Pulmonary artery endothelial cell (primary cell): Measurements from ENCODE around the gene PTPRR. TPM values are rescaled to one million over a fixed set of nuclear protein-coding genes. Genes with fewer than 3 reads are reported as not detected.
"Not testable (repeated sequence)": the region's sequence is repeated elsewhere in the genome, so short reads cannot be mapped to it uniquely, and the experiment has no call there.

Source experiments
- DNase-seq: peaks from one replicate; pipeline ENCODE4 v3.0.0-alpha.2; 2011; ENCODE audit warnings: low read depth, low spot score
- total RNA-seq: library from RNA; depleted of rRNA; stranded (reverse); fragments of >200 nt; gene quantifications from 2 replicates; pipeline ENCODE4 v1.2.3, GENCODE V29; 2014

The PTPRR gene
- total RNA-seq, 1 donor from 2014 or later = 0.66 TPM

GRCh38 chr12:70749931-70750330 lies 170.6 kb downstream of the PTPRR start:
- DNase-seq = no peak

- no peak for DNase-seq
Observed at GRCh38 chr12:70748809-70749208, 171.7 kb downstream of the PTPRR start.

- DNase-seq = no peak
Observed at GRCh38 chr12:70747445-70748260, 172.9 kb downstream of the PTPRR start.

- no peak for DNase-seq
Observed at GRCh38 chr12:70745048-70745447, 175.5 kb downstream of the PTPRR start.

DNA sequence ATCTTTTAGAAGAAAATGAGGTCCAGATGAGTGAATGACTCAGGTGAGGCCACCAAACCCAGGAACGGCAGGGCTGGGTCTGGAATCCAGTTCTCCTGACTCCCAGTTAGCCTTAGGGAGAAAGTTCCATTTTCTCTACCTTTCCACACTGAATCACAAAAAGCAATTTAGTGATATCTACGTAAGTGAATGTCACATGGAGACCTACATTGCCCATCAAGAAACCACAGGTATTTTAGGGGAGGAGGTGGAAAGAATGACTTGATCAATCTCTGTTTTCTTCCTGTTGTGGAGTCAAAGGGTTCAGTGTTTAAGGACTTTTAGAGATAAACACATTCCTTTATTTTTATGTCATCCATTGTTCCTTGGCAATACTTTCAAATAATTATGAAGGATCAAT lies 176.4 kb downstream of the PTPRR start:
- no peak for DNase-seq

GRCh38 chr12:70741256-70741655 lies 179.3 kb downstream of the PTPRR start:
- DNase-seq = no peak

- DNase-seq = no peak
Observed at GRCh38 chr12:70739756-70740155, 180.8 kb downstream of the PTPRR start.

DNA sequence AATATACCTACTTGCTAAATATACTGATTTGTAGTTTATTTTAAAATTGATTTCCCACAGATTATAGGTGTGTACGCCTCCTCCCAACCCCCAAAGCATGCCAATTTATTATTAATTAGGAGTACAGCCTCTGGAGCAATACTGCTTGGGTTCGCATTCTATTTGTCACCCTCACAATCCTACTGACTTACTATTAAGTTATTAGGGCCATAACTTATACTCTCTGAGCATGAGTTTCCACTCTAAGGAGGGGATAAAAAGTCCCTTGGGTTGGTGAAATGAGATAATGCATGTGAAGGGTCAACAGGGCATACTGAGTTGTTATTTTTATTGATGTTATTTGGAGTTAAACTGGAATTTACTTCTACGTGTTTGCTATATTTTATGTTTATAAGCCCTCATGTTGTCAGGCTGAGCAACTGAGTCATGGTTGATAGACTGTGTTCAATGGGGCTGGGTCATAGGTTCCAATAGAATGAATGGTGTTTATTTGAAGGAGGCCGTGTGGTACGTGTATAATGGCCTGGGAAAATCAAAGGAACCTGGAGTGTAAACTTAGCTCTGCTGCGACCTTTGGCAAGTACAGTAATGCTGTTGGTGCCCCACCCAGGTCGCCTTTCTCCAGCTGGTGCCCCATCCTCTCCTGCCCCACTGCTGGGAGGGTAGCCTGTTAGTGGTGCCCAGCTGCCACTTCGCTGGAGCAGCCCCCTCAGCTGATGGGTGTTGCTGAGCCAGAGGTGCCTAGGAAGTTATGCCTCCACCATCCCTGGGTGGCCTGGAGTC lies 184.0 kb downstream of the PTPRR start:
- DNase-seq = no peak

- not testable (repeated sequence) for DNase-seq
Observed at GRCh38 chr12:70735197-70735596, 185.3 kb downstream of the PTPRR start.

- peak; percentile 52 for DNase-seq
Observed at GRCh38 chr12:70733385-70733784, 187.2 kb downstream of the PTPRR start.

- no peak for DNase-seq
Observed at GRCh38 chr12:70732287-70732686, 188.3 kb downstream of the PTPRR start.

DNA sequence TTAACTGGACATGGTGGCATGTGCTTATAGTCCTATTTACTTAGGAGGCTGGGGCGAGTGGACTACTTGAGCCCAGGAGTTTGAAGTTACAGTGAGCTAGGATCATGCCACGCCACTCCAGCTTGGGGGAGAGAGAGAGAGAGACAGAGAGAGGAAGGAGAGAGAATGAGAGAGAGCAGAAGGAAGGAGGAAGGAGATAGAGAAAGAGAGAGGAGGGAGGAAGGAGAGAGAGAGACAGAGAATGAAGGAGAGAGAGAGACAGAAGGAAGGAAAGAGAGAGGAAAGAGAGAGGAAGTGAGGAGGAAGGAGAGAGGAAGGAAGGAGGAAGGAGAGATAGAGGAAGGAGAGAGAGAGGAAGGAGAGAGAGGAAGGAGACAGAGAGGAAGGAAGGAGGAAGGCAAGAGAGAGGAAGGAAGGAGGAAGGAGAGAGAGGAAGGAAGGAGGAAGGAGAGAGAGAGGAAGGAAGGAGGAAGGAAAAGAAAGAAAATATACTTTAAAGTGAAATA lies 189.8 kb downstream of the PTPRR start:
- no peak for DNase-seq

GRCh38 chr12:70724444-70724843 lies 196.1 kb downstream of the PTPRR start:
- peak; percentile 19 for DNase-seq

GRCh38 chr12:70722584-70723343 lies 197.8 kb downstream of the PTPRR start:
- peak; percentile 90 for DNase-seq

DNA sequence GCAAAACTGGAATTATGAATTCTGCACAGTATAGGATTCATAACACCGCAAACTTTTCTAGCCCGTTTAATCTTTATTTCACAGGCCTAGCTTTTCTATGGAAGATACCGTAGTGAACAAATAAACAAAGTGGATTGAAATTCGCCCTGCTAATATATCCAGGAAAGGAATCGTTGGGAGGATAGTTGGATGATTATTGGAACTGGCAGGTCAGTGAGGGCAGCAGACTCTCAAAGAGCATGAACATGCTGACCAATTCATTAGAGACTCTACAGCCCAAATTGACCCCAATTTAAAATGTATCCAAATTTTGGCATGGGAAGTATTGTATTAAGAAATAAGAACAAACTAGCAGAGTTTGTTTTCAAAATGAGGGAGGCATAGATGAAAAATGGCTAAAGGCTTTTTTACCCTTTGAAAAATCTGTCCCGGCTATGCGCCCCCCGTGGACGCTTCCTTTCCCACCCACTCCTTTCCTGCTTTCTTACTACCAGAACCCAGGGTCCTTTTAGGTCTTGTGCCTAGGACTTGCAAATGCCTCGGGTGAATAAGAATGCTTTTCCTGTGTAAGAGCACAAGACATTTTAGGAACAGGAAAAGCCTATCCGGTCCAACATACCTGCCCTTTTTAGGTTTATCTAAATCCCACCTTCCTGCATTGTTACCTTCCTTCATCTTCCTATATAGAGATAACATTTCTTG lies 198.7 kb downstream of the PTPRR start:
- DNase-seq = peak; percentile 7

DNA sequence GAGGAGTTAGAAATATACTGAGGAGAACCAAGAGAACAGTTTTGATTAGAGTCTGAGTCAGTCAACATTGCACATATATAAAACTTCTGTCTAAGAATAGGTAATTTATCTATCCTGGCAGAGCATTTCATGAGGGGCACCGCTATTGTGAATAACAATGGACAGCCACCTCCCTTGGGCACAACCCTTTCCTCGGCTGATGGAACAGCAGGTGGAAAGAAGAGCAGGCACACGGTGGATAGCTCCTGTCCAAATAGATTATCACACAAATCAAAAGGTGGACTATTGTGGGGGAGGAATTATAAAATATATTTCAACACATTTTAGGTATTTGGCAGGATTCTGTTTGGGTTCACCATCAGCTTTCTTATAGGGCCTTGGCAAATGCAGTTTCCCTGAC lies 199.3 kb downstream of the PTPRR start:
- no peak for DNase-seq

DNA sequence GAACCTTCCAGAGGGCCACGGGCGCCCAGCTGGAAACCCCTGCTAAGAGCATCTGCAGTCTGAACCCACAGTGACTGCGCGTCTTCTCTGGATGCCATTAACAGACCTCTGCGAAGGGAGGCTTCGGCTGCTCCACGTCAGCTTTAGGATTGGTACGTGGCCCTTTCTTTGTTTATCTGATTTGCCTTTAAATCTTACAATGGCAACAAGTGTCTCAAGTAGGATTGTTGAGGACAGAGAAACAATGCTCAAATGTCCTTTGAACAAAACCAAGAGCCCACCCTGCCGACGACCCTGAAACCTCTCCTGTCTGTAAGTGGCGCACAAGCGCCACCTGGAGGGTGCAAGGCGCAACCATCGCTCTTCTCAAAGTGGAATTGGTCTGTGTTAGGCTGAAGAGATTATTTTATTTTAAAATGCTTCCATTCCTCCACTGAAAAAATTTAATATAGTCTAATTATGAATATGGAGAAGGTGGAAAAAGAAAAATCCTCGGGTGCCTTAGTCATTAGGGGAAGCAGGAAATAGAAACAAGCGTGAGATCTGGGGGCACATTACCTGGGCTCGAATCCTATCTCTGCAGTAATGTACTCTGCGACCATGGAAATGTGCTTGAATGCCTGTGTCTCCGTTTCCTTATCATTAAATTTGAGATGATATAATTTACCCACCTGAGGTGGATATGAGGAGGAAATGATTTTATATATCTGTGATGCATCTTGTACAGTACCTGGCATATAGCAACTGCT lies 200.7 kb downstream of the PTPRR start:
- peak; percentile 41 for DNase-seq

GRCh38 chr12:70719071-70719470 lies 201.5 kb downstream of the PTPRR start:
- DNase-seq = no peak

GRCh38 chr12:70711831-70712230 lies 208.7 kb downstream of the PTPRR start:
- DNase-seq = no peak

GRCh38 chr12:70709022-70709421 lies 211.5 kb downstream of the PTPRR start:
- no peak for DNase-seq
